HG03521 (cell line): ENCODE data around the gene ZNRF3.

Experiments
- ATAC-seq: cut with Tn5 transposase; IDR thresholded peaks from one replicate; pipeline ENCODE4 v1.9.1; 2021; ENCODE audit warnings: mild to moderate bottlenecking, moderate library complexity; ENCODE audit not compliant: unreplicated experiment

ZNRF3 gene

GRCh38 chr22:29055192-29055830, 171.9 kb downstream of the ZNRF3 start:
- no peak for ATAC-seq

- ATAC-seq = no peak
Measured at GRCh38 chr22:29056472-29056871, 173.1 kb downstream of the ZNRF3 start.

GRCh38 chr22:29060251-29060869, 177.0 kb downstream of the ZNRF3 start:
- no peak for ATAC-seq

- no peak for ATAC-seq
Measured at GRCh38 chr22:29060931-29061330, 177.6 kb downstream of the ZNRF3 start.

- ATAC-seq = no peak
Measured at GRCh38 chr22:29061773-29062172, 178.4 kb downstream of the ZNRF3 start, which contains the start of gene C22orf31. C22orf31 (minus strand) TSS chr22:29061831; CDS start chr22:29061792, 39 bp downstream.

GRCh38 chr22:29062286-29062821, 179.0 kb downstream of the ZNRF3 start:
- no peak for ATAC-seq

GRCh38 chr22:29065468-29066190, 182.3 kb downstream of the ZNRF3 start:
- no peak for ATAC-seq

GRCh38 chr22:29069463-29069862, 186.1 kb downstream of the ZNRF3 start:
- no peak for ATAC-seq

GRCh38 chr22:29070490-29070889, 187.1 kb downstream of the ZNRF3 start:
- ATAC-seq = no peak

- no peak for ATAC-seq
Measured at GRCh38 chr22:29071261-29072045, 188.1 kb downstream of the ZNRF3 start.

- ATAC-seq = peak; percentile 76
Measured at GRCh38 chr22:29072193-29072978, 189.0 kb downstream of the ZNRF3 start.

- ATAC-seq = no peak
Measured at GRCh38 chr22:29072979-29073617, 189.7 kb downstream of the ZNRF3 start, which contains the start of gene KREMEN1. KREMEN1 (plus strand) TSS chr22:29073035; CDS start chr22:29073131, 96 bp downstream.

- ATAC-seq = no peak
Measured at GRCh38 chr22:29073618-29074275, 190.4 kb downstream of the ZNRF3 start.

- no peak for ATAC-seq
Measured at GRCh38 chr22:29074276-29074772, 191.0 kb downstream of the ZNRF3 start.

- ATAC-seq = no peak
Measured at GRCh38 chr22:29078036-29078868, 194.9 kb downstream of the ZNRF3 start.

- ATAC-seq = no peak
Measured at GRCh38 chr22:29078869-29079207, 195.5 kb downstream of the ZNRF3 start.

- ATAC-seq = no peak
Measured at GRCh38 chr22:29079218-29079901, 196.0 kb downstream of the ZNRF3 start.
